Right atrium auricular region (tissue), 2 donors: ENCODE measurements around the gene VMAC. TPM values are rescaled to one million over a fixed set of nuclear protein-coding genes. Genes with fewer than 3 reads are reported as not detected.

Experiments used
- DNase-seq: peaks from one replicate; pipeline ENCODE4 v3.0.0-alpha.2; 2019; ENCODE audit warnings: low spot score
- H3K27ac ChIP-seq, 2 donors: fragments of 200-600 bp; sonication (generic); 1 replicate in 1 of 2; 2 replicates in 1 of 2; pipeline ENCODE4 v1.5.1; 2016 to 2019
- H3K27me3 ChIP-seq, 2 donors: fragments of 200-600 bp; sonication (generic); one replicate each; pipeline versions ENCODE4 v1.5.1 to v1.6.0; 2017 to 2019
- H3K36me3 ChIP-seq: fragments of 200-600 bp; sonication (generic); one replicate; pipeline ENCODE4 v1.5.1; 2016
- H3K4me1 ChIP-seq, 2 donors: fragments of 200-600 bp; sonication (generic); one replicate each; pipeline versions ENCODE4 v1.5.1 to v1.6.0; 2017 to 2019
- H3K4me3 ChIP-seq, 2 donors: fragments of 200-600 bp; sonication (generic); 1 replicate in 1 of 2; 2 replicates in 1 of 2; pipeline ENCODE4 v1.5.1; 2017 to 2019; ENCODE audit warnings: mild to moderate bottlenecking in 1 of 2, moderate library complexity in 1 of 2
- H3K9me3 ChIP-seq, 2 donors: fragments of 200-600 bp; sonication (generic); one replicate each; pipeline ENCODE4 v1.5.1; 2019
- CTCF ChIP-seq, 2 donors: fragments of 200-600 bp; sonication (generic); IDR thresholded peaks; one replicate each; pipeline ENCODE4 v1.5.1; 2019; ENCODE audit warnings: antibody characterized with exemption in 2 of 2
- total RNA-seq, 2 donors: library from RNA; depleted of rRNA; stranded (reverse); fragments of >200 nt; gene quantifications; one replicate each; pipeline ENCODE4 v1.1.0, GENCODE V29; 2016

VMAC gene
- total RNA-seq, 2 donors from 2014 or later, result 2.6 to 4.1 TPM

GRCh38 chr19:5914946-5915781 lies 10.5 kb downstream of the VMAC start:
- TF ChIP-seq CTCF (IDR thresholded peaks at IDR 0.05), result no peak
- Histone ChIP-seq H3K27me3 (no peaks in the 10 kb centered on the region), H3K4me1 (peaks cover 0 to 30% of the 10 kb centered on the region in 2 donors), H3K36me3 (peaks cover 45% of the 10 kb centered on the region), H3K27ac (peak overlapping the region; percentile 59 to 78), H3K4me3 (no peak overlapping the region), H3K9me3 (no peaks in the 10 kb centered on the region)
- DNase-seq, result no peak

- Histone ChIP-seq H3K4me1 (peaks cover 0 to 30% of the 10 kb centered on the region in 2 donors), H3K27ac (peak overlapping the region; percentile 59 to 78), H3K4me3 (no peak overlapping the region), H3K9me3 (no peaks in the 10 kb centered on the region), H3K27me3 (no peaks in the 10 kb centered on the region), H3K36me3 (peaks cover 51% of the 10 kb centered on the region)
- no peak for DNase-seq
- TF ChIP-seq CTCF (IDR thresholded peaks at IDR 0.05), result no peak
Measured at GRCh38 chr19:5915782-5916165, 11.1 kb downstream of the VMAC start.

- H3K4me3 ChIP-seq, result no peak overlapping the region
- peak overlapping the region; percentile 59 to 78 for H3K27ac ChIP-seq
- peaks cover 55% of the 10 kb centered on the region for H3K36me3 ChIP-seq
- H3K9me3 ChIP-seq, result no peaks in the 10 kb centered on the region
- TF ChIP-seq CTCF (IDR thresholded peaks at IDR 0.05), result no peak
- DNase-seq, result no peak
- no peaks in the 10 kb centered on the region for H3K27me3 ChIP-seq
- H3K4me1 ChIP-seq, result peaks cover 0 to 30% of the 10 kb centered on the region in 2 donors
Measured at GRCh38 chr19:5916181-5916708, 11.6 kb downstream of the VMAC start.

DNA sequence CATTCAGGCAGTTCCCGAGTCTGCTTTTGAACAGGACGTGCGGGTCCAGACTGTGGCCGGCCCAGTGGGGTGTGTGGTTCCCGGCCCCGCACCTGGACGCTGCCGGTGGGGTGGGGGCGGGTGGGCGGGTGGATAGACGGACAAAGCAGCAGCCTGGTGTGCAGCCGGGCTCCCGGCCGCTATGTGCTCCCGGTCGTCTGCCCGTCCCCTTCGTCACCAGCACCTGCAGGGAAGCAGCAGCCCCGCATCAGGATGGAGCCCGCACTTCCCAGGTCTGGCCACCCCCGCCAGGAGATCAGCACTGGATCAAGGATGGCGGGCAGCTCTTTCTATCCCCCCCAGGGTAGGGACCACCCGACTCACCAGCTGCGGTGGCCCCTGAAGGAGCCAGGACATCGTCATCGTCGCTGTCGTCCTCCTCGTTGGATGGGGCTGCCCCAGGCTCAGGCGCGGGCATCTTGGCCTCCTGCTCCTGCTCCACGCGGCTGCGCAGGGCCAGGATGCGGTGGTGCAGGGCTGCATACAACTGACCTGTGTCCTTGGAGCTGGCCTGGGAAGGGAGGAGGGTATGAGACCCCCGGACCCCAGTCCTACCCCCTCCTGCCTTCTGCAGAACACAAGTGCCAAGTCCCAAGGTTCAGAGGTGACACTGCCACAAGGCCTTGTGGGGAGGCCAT lies 12.9 kb downstream of the VMAC start:
- Histone ChIP-seq H3K9me3 (no peaks in the 10 kb centered on the region), H3K36me3 (peaks cover 67% of the 10 kb centered on the region), H3K27ac (no peak overlapping the region), H3K27me3 (no peaks in the 10 kb centered on the region), H3K4me1 (peaks cover 0 to 30% of the 10 kb centered on the region in 2 donors), H3K4me3 (no peak overlapping the region)
- no peak for TF ChIP-seq CTCF (IDR thresholded peaks at IDR 0.05)
- DNase-seq, result no peak

DNA sequence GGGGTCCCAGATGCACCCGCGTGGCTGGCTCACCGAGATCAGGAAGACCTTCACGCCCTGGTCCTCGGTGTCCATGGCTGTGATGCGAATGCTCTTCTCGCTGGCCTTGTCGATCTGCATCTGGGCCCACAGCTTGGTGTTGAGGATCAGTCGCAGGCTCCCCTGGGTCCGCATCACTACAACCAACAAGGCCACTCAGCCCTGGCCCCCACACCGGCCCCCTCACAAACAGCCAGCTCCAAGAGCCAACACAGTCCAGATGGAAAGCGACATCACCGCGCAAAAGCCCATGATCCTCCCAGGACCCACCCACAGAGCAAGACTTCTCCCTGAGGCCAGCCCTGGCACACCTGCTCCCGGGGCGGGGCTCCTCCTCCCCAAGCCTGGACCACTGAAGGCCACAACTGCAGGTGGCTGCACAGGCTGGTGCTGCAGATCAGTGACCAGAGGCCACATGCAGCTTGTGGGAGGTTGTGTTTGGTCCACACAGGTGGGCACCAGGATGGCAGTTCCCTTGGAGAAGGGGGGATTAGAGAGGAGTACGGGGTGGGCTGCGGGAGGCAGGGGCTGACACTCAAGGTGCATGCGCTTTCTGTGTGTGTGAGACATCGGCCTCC lies 13.9 kb downstream of the VMAC start:
- Histone ChIP-seq H3K4me1 (peaks cover 0 to 30% of the 10 kb centered on the region in 2 donors), H3K36me3 (peaks cover 77% of the 10 kb centered on the region), H3K4me3 (no peak overlapping the region), H3K27ac (no peak overlapping the region), H3K9me3 (no peaks in the 10 kb centered on the region), H3K27me3 (no peaks in the 10 kb centered on the region)
- no peak for DNase-seq
- no peak for TF ChIP-seq CTCF (IDR thresholded peaks at IDR 0.05)
